ENCODE measurements around the gene STATH.

- TF ChIP-seq CTCF (IDR thresholded peaks at IDR 0.05) (no peak), EP300 (IDR thresholded peaks at IDR 0.05) (no peak)
Observed at GRCh38 chr4:69951602-69952001, 44.2 kb upstream of the STATH start.
